22Rv1 (cell line): ENCODE measurements around the gene SLC7A1.

Experiments
- H3K27ac ChIP-seq: fragments of 450-650 bp; 2 replicates; pipeline ENCODE4 v1.5.1; 2017
- CTCF ChIP-seq: fragments of 450-650 bp; IDR thresholded peaks from 2 replicates; pipeline ENCODE4 v1.5.1; 2017; ENCODE audit warnings: mild to moderate bottlenecking
- ZFX ChIP-seq: fragments of 450-650 bp; IDR thresholded peaks from 2 replicates; pipeline ENCODE4 v1.6.1; 2017; ENCODE audit warnings: antibody characterized with exemption, borderline replicate concordance

The SLC7A1 gene

GRCh38 chr13:29494520-29494919 lies 101.0 kb downstream of the SLC7A1 start:
- no peak overlapping the region for H3K27ac ChIP-seq
- TF ChIP-seq ZFX (no peak), CTCF (no peak)

GRCh38 chr13:29493796-29494195 lies 101.7 kb downstream of the SLC7A1 start:
- H3K27ac ChIP-seq, result no peak overlapping the region
- TF ChIP-seq ZFX, result no peak
- TF ChIP-seq CTCF, result no peak

- H3K27ac ChIP-seq, result no peak overlapping the region
- TF ChIP-seq CTCF (no peak), ZFX (no peak)
These were observed 104.2 kb downstream of the SLC7A1 start for GRCh38 chr13:29491248-29491647.

GRCh38 chr13:29490561-29490885 lies 105.0 kb downstream of the SLC7A1 start:
- TF ChIP-seq CTCF (no peak), ZFX (no peak)
- no peak overlapping the region for H3K27ac ChIP-seq

- H3K27ac ChIP-seq, result no peak overlapping the region
- TF ChIP-seq CTCF, result no peak
- no peak for TF ChIP-seq ZFX
These were observed 105.6 kb downstream of the SLC7A1 start for GRCh38 chr13:29489650-29490560.

- TF ChIP-seq ZFX (no peak), CTCF (no peak)
- H3K27ac ChIP-seq, result no peak overlapping the region
These were observed 107.7 kb downstream of the SLC7A1 start for GRCh38 chr13:29487466-29488454.
